Body of pancreas (tissue), 4 donors: Measurements from ENCODE around the gene RCOR2. TPM values are rescaled to one million over a fixed set of nuclear protein-coding genes. Genes with fewer than 3 reads are reported as not detected.

ENCODE experiments used
- ATAC-seq: fragments of 150-250 bp; one replicate; pipeline ENCODE4 v1.9.1; 2016
- DNase-seq, 4 donors: peaks; one replicate each; pipeline ENCODE4 v3.0.0-alpha.2; 2019
- H3K27ac ChIP-seq, 4 donors: fragments of 200-600 bp; sonication (generic); 1 replicate in 3 of 4; 2 replicates in 1 of 4; pipeline versions ENCODE4 v1.5.1 to v1.6.1; 2016 to 2019; ENCODE audit warnings: mild to moderate bottlenecking in 1 of 4, mixed read lengths in 1 of 4, moderate library complexity in 1 of 4
- H3K27me3 ChIP-seq, 2 donors: fragments of 200-600 bp; sonication (generic); one replicate each; pipeline ENCODE4 v1.6.0; 2016; ENCODE audit warnings: mild to moderate bottlenecking in 1 of 2
- H3K36me3 ChIP-seq, 2 donors: fragments of 200-600 bp; sonication (generic); replicated peaks in 1 of 2; 2 replicates each; pipeline ENCODE4 v1.5.1; 2016; ENCODE audit warnings: low read depth in 2 of 2; ENCODE audit not compliant: insufficient read depth in 1 of 2
- H3K4me1 ChIP-seq: fragments of 200-600 bp; sonication (generic); one replicate; pipeline ENCODE4 v1.6.0; 2016
- H3K4me3 ChIP-seq, 2 donors: fragments of 200-600 bp; sonication (generic); 1 replicate in 1 of 2; 2 replicates in 1 of 2; pipeline ENCODE4 v1.5.1; 2016 to 2019
- H3K9me3 ChIP-seq, 3 donors: fragments of 200-600 bp; sonication (generic); 1 replicate in 2 of 3; 2 replicates in 1 of 3; pipeline ENCODE4 v1.5.1; 2016
- POLR2A ChIP-seq, 3 donors: fragments of 450-650 bp; IDR thresholded peaks; one replicate each; pipeline ENCODE4 v1.6.1; 2016; ENCODE audit warnings: antibody characterized with exemption in 3 of 3, mild to moderate bottlenecking in 2 of 3
- WGBS, 2 donors: methylation state at CpG; one replicate each; pipeline ENCODE4 v1.1.5; 2017; 5-methylcytosine and 5-hydroxymethylcytosine counted together
- intact Hi-C: fragments of 100-400 bp; cut with DNase I; formaldehyde crosslinking; loops from one replicate; pipeline ENCODE4 v1.15.1; 2023
- total RNA-seq, 2 donors: library from RNA; depleted of rRNA; stranded (reverse); fragments of >200 nt; gene quantifications; one replicate each; pipeline ENCODE4 v1.1.0, GENCODE V29; 2016
- TF ChIP-seq, protein P1 (sequence below), 7 experiments: fragments of 450-650 bp in 4 of 7; fragments of 200-600 bp in 3 of 7; sonication (generic) in 3 of 7; IDR thresholded peaks; one replicate each; pipeline ENCODE4 v1.5.1; 2016 to 2019; ENCODE audit warnings: antibody characterized with exemption in 7 of 7

RCOR2 gene
- total RNA-seq, 2 donors from 2014 or later = 0.26 to 0.33 TPM

DNA sequence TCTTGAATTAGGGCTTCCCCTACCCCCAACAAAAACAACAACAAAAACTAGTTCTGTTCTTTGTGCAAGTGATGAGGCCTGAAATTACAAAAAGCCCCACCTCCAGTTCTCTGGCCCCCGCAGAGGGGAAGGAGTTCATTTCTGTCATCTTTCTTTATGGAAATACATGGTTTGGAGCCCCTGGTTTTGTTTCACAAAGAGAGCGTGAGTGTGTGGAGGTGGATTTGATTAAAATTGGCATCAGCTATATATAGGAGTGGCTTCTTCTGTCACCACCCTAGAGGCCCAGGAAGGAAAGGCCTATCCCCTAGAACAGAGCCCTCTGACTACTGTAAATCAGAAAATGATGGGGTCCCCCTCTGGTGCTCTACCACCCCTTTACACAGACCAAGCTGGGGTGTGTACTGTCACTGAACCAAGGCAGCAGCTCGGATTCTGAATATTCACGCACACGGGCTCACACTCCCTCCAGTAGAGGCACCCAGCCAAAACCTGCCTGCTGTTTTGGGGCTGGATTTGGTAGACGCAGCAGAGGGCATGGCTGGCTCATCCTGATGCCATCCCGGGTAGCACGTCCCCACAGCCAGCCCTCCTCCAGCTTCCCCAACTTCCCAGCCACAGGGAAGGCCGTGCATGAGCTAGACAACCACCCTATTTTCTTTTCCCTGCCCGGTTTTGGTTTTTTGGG is 19.4 kb downstream of the RCOR2 start:
- intact Hi-C loops = no loop called here
- no peaks in the 10 kb centered on the region for H3K9me3 ChIP-seq
- no peak for ATAC-seq
- H3K4me1 ChIP-seq = peaks cover 11% of the 10 kb centered on the region
- H3K27ac ChIP-seq = no peak overlapping the region
- 77 to 93% methylated on average over 10 of the region's 10 CpGs for WGBS, 2 donors
- no peak for DNase-seq
- peaks cover 15 to 31% of the 10 kb centered on the region in 2 donors for H3K36me3 ChIP-seq
- no peak for TF ChIP-seq POLR2A (IDR thresholded peaks at IDR 0.05)
- TF ChIP-seq, protein P1, sequence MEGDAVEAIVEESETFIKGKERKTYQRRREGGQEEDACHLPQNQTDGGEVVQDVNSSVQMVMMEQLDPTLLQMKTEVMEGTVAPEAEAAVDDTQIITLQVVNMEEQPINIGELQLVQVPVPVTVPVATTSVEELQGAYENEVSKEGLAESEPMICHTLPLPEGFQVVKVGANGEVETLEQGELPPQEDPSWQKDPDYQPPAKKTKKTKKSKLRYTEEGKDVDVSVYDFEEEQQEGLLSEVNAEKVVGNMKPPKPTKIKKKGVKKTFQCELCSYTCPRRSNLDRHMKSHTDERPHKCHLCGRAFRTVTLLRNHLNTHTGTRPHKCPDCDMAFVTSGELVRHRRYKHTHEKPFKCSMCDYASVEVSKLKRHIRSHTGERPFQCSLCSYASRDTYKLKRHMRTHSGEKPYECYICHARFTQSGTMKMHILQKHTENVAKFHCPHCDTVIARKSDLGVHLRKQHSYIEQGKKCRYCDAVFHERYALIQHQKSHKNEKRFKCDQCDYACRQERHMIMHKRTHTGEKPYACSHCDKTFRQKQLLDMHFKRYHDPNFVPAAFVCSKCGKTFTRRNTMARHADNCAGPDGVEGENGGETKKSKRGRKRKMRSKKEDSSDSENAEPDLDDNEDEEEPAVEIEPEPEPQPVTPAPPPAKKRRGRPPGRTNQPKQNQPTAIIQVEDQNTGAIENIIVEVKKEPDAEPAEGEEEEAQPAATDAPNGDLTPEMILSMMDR (IDR thresholded peaks at IDR 0.05) = no peak
- H3K27me3 ChIP-seq = no peaks in the 10 kb centered on the region
- H3K4me3 ChIP-seq = no peak overlapping the region

DNA sequence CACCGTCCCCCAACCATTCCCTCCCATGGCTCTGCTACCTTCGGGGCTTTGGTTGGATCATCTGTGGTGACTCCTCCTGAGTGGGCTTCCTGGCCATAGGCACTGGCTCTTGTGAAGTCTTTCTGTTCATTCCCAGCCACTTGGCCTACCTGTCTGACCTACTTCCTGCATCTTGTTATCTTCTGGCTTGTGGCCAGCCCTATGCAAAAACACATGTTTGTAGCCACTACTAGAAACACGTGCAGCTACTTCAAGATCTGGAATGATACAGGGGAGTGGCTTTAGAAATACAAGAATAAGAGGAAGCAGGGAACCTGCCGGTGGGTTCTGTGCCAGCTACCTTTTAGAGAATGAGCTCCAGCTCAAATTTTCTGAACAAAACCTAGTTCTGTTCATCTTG is 20.9 kb downstream of the RCOR2 start:
- DNase-seq = peak; percentile 74 to 90 (median 86)
- Histone ChIP-seq H3K27ac (no peak overlapping the region), H3K4me1 (peaks cover 23% of the 10 kb centered on the region), H3K36me3 (peaks cover 8 to 25% of the 10 kb centered on the region in 2 donors), H3K27me3 (no peaks in the 10 kb centered on the region), H3K4me3 (no peak overlapping the region), H3K9me3 (no peaks in the 10 kb centered on the region)
- 43% methylated on average over 4 of the region's 4 CpGs for WGBS, 2 donors
- ATAC-seq = peak; percentile 85
- TF ChIP-seq, protein P1 (IDR thresholded peaks at IDR 0.05) = peak in 1 of 7 experiments; percentile 8
- TF ChIP-seq POLR2A (IDR thresholded peaks at IDR 0.05) = no peak
- intact Hi-C loops = no loop called here

DNA sequence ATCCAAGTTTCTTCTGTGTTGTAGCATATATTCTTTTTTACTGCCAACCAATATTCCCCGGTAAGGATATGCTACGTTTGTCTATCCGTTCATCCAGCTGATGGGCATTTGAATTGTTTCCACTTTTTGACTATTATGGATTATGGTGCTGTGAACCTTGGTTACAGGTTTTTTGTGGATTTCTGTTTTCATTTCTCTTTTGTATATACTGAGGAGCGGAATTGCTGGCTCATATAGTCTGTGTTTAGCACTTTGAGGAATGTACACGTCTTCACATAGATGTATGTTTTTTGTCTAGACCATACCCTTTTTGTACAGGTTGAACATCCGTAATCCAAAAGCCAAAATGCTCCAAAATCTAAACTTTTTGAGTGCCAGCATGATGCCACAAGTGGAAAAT is 23.6 kb downstream of the RCOR2 start:
- intact Hi-C loops = no loop called here
- no peak overlapping the region for H3K4me3 ChIP-seq
- H3K27ac ChIP-seq = no peak overlapping the region
- no peaks in the 10 kb centered on the region for H3K27me3 ChIP-seq
- ATAC-seq (no peak), DNase-seq (no peak)
- H3K9me3 ChIP-seq = no peaks in the 10 kb centered on the region
- peaks cover 2 to 5% of the 10 kb centered on the region in 2 donors for H3K36me3 ChIP-seq
- TF ChIP-seq, protein P1 (IDR thresholded peaks at IDR 0.05) = no peak
- TF ChIP-seq POLR2A (IDR thresholded peaks at IDR 0.05) = no peak
- peaks cover 50% of the 10 kb centered on the region for H3K4me1 ChIP-seq
- 95 to 99% methylated on average over 6 of the region's 6 CpGs for WGBS, 2 donors

DNA sequence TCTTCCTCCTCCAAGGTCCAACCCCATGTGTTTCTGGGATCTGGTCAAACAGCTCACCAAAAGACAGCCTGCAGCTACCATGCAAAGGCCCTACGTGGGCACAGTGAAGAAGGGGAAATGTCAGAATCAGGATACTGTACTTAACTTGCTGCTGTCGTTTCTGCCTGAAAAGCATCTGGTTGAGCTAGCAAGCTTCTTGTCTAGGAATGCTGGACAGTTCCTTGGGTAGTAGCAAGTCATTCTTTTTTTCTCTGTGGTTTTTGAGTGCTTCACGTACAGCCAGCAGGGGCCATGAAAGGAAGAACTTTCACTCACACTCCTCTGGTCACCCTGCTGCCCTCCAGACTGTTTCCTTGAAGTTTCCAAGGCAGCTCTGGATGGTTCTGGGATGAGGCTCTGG is 24.7 kb downstream of the RCOR2 start:
- H3K4me1 ChIP-seq = peaks cover 60% of the 10 kb centered on the region
- intact Hi-C loops = no loop called here
- H3K27ac ChIP-seq = no peak overlapping the region

More for the DNA sequence above, 24.7 kb downstream of the RCOR2 start:
- no peaks in the 10 kb centered on the region for H3K9me3 ChIP-seq
- TF ChIP-seq POLR2A (IDR thresholded peaks at IDR 0.05) = no peak
- TF ChIP-seq, protein P1 (IDR thresholded peaks at IDR 0.05) = no peak
- 39 to 51% methylated on average over 3 of the region's 3 CpGs for WGBS, 2 donors
- peaks cover 0 to 2% of the 10 kb centered on the region in 2 donors for H3K36me3 ChIP-seq
- no peak for ATAC-seq
- DNase-seq = no peak
- H3K4me3 ChIP-seq = no peak overlapping the region
- no peaks in the 10 kb centered on the region for H3K27me3 ChIP-seq
